Colonic mucosa (tissue), 4 donors: ENCODE data around the gene MAPK1. TPM values are rescaled to one million over a fixed set of nuclear protein-coding genes. Genes with fewer than 3 reads are reported as not detected.

Source experiments
- DNase-seq: peaks from one replicate; pipeline ENCODE4 v3.0.0-alpha.2; 2020
- H3K27ac ChIP-seq: fragments of 200-600 bp; one replicate; pipeline ENCODE4 v1.8.0; 2021
- H3K27me3 ChIP-seq: fragments of 200-600 bp; one replicate; pipeline ENCODE4 v1.8.0; 2021
- H3K36me3 ChIP-seq: fragments of 200-600 bp; one replicate; pipeline ENCODE4 v1.8.0; 2021
- H3K4me1 ChIP-seq: fragments of 200-600 bp; one replicate; pipeline ENCODE4 v1.8.0; 2021; ENCODE audit warnings: mild to moderate bottlenecking
- H3K4me3 ChIP-seq: fragments of 200-600 bp; one replicate; pipeline ENCODE4 v1.8.0; 2021
- H3K9ac ChIP-seq, 2 donors: one replicate each; pipeline ENCODE4 v1.7.0; 2013; ENCODE audit warnings: control low read depth in 2 of 2, low read depth in 2 of 2, low read length in 2 of 2
- H3K9me3 ChIP-seq: fragments of 200-600 bp; one replicate; pipeline ENCODE4 v1.8.0; 2021
- CTCF ChIP-seq: fragments of 200-600 bp; IDR thresholded peaks from one replicate; pipeline ENCODE4 v1.8.0; 2022; ENCODE audit warnings: antibody characterized with exemption, mild to moderate bottlenecking
- intact Hi-C: fragments of 100-400 bp; cut with DNase I; formaldehyde crosslinking; loops from one replicate; pipeline ENCODE4 v1.14.1; 2022
- total RNA-seq, 2 donors: library from RNA; stranded (reverse); fragmentation: NEBNext Ultra II Directional in 1 of 2; extraction: Animal tissue kit (Norgen Biotek cat#: 25700) in 1 of 2; gene quantifications; one replicate each; pipeline ENCODE4 v1.2.1, GENCODE V29; 2021
- donor health status: healthy.
- donor health status: DM: no; HTN: no; CAD: no.
- donor health status: DM: no; HTN: no; CAD: no.

MAPK1 gene
- total RNA-seq, 2 donors from 2014 or later = 140 to 147 TPM

DNA sequence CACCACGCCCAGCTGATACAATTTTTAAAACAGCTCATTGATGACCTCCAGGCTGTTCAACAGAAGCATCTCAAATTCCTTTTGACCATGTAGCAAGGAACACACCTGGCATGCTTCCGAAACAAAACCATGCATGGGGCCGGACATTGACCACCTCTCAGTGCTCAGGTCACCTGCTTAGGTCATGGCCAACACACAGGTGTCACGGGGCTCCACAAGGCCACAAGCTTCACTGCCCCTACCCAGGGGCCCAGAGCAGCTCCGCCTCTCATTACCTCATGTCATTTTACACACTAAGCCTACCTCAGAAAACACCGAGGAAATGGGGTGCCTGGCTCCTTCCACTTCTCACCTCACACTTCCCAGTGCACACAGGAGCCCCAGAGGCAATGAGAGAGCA lies 158.5 kb downstream of the MAPK1 start:
- Histone ChIP-seq H3K4me1 (no peaks in the 10 kb centered on the region), H3K27ac (no peak overlapping the region), H3K27me3 (no peaks in the 10 kb centered on the region), H3K36me3 (no peaks in the 10 kb centered on the region), H3K9me3 (no peaks in the 10 kb centered on the region), H3K4me3 (no peak overlapping the region), H3K9ac (no peak overlapping the region)
- no peak for TF ChIP-seq CTCF
- DNase-seq = no peak
- intact Hi-C loops = no loop called here

DNA sequence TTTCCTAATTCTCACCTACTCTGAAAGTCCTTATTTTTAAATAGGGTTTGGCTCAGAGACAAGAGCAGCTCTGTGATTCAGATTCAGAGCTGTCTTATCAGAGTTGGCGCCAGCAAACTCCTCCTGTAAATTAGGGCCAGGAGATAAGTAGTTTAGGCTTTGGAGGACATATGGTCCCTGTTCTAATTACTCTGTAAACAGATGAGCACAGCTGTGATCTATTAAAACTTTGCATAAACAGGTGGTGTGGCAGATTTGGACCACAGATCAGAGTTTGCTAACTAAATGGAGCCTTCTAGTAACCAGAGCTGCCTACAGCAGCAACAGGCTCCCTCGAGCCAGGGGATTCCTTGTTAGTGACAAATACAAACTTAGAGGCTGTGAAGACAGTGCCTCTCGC lies 159.8 kb downstream of the MAPK1 start:
- intact Hi-C loops = no loop called here
- no peaks in the 10 kb centered on the region for H3K27me3 ChIP-seq
- no peak overlapping the region for H3K4me3 ChIP-seq
- H3K9me3 ChIP-seq = no peaks in the 10 kb centered on the region
- no peak for TF ChIP-seq CTCF
- H3K9ac ChIP-seq = no peak overlapping the region
- no peak for DNase-seq
- no peaks in the 10 kb centered on the region for H3K36me3 ChIP-seq
- no peak overlapping the region for H3K27ac ChIP-seq
- H3K4me1 ChIP-seq = no peaks in the 10 kb centered on the region

Other genes starting within 250 kb of the MAPK1 start
- gene YDJC, start 237.6 kb downstream of the MAPK1 start, total RNA-seq = 10 to 100 TPM; 21.1 to 35.4 TPM
- under 1 TPM in 1 of 2 donors, not detected in 1; 0.59 TPM for gene CCDC116, start 234.9 kb downstream of the MAPK1 start, total RNA-seq
- 100 to 1,000 TPM in 1 of 2 donors, 10 to 100 TPM in 1; 48.8 to 177 TPM for gene SDF2L1, start 225.3 kb downstream of the MAPK1 start, total RNA-seq
- gene PPIL2, start 201.6 kb downstream of the MAPK1 start, total RNA-seq = 10 to 100 TPM; 41.9 to 63.2 TPM
- gene YPEL1, start 131.9 kb downstream of the MAPK1 start, total RNA-seq = 1 to 10 TPM; 2.2 to 2.9 TPM
- 10 to 100 TPM in 1 of 2 donors, 1 to 10 TPM in 1; 9.5 to 15.3 TPM for gene PPM1F, start 85.2 kb upstream of the MAPK1 start, total RNA-seq
- gene TOP3B, start 115.1 kb upstream of the MAPK1 start, total RNA-seq = 10 to 100 TPM; 20.1 to 37.4 TPM